H7 (cell line): ENCODE data around the gene ZBTB7C. TPM values are rescaled to one million over a fixed set of nuclear protein-coding genes. Genes with fewer than 3 reads are reported as not detected.

Experiments
- DNase-seq: peaks from one replicate; pipeline ENCODE4 v3.0.0; 2012
- H3K27me3 ChIP-seq: 2 replicates; pipeline ENCODE4 v1.6.0; 2011; ENCODE audit warnings: mild to moderate bottlenecking, low read length; ENCODE audit not compliant: control insufficient read depth, insufficient read depth
- H3K36me3 ChIP-seq: replicated peaks from 2 replicates; pipeline ENCODE4 v1.5.1; 2011; ENCODE audit warnings: low read length; ENCODE audit not compliant: control insufficient read depth, insufficient read depth
- H3K4me3 ChIP-seq: 2 replicates; pipeline ENCODE4 v1.5.1; 2011; ENCODE audit warnings: low read depth, mild to moderate bottlenecking, control low read depth, low read length, moderate library complexity; ENCODE audit not compliant: insufficient read depth
- total RNA-seq: library from RNA; depleted of rRNA; stranded (reverse); fragments of >200 nt; shearing (Covaris generic); gene quantifications from 2 replicates; pipeline ENCODE4 v1.2.3, GENCODE V29; 2014

The ZBTB7C gene
- total RNA-seq, 1 experiment from 2014 or later = 0.38 TPM

DNA sequence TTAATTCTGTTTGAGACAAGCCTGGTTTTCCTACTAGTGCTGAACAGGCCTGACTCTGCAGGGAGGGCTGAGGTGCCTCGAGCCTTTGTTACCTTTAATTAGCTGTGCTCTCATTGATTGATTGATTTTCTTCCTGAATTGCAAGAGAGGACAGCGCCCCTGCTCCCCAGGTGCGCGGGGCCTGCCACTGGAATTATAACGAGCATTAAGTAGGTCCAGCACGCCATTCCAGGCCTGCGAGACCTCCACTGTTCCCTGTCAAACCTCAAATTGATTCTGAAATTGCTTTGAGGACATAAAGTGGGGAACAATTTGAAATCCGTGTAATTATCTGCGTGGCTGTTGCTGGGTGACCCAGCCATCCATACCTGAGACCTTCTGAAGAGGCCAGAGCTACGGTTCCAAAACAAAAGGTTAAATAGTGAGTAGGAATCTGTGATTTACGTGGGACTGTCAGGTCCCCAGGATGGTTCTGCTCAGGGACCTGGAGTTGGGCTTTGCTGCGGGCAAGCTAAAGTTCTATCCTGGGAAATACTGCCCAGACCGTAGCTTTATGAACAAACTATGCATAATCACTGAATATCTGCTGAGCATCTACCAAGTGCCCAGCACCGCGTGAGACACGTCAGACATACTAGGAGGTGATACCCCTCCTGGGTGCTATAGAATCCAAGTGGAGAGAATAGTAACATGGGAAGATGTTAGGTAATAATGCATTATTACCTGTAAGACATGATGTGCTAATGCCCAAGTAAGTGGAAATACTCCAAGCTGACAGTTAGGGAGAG lies 104.1 kb downstream of the ZBTB7C start:
- no peak for DNase-seq
- Histone ChIP-seq H3K36me3 (no peaks in the 10 kb centered on the region), H3K27me3 (no peaks in the 10 kb centered on the region), H3K4me3 (no peak overlapping the region)

DNA sequence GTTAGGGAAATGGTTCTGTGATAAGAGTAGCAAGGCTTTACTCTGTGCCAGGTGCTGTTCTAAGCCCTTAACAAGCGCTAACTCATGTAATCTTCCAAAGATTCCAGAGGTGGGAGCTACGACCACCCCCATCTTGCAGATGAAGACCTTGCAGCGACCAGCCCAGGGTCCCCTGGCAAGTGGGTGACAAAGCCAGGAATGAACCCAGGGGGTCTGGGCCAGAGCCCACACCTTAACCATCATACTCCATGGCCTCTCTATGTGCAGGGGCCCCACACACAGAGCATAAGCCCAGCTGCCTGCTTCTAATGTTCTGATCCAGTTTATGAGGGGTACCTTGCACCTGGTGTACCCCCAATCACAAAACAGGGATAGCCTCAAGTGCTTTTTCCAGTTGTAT lies 105.3 kb downstream of the ZBTB7C start:
- no peak for DNase-seq
- no peak overlapping the region for H3K4me3 ChIP-seq
- H3K27me3 ChIP-seq = no peaks in the 10 kb centered on the region
- no peaks in the 10 kb centered on the region for H3K36me3 ChIP-seq

DNA sequence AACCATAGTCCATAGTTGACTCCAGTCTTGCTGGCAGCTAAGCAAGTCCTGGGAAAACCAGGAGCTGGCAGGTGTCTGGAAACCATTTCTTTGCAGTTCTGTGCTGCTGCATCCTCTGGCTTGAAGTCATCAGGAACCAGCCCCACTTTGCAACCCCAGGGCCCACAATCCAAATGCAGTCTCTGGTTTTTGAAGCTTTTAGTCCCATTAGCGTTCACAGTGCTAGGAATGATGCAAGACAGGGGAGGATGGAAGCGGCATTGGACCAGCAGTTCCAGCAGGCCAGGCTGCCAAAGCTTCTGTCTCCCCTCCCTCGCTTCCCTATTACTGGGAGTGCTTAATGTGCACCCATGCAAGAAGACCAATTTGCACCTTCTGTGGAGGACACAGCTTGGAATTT lies 106.4 kb downstream of the ZBTB7C start:
- DNase-seq = no peak
- Histone ChIP-seq H3K36me3 (no peaks in the 10 kb centered on the region), H3K4me3 (no peak overlapping the region), H3K27me3 (no peaks in the 10 kb centered on the region)

DNA sequence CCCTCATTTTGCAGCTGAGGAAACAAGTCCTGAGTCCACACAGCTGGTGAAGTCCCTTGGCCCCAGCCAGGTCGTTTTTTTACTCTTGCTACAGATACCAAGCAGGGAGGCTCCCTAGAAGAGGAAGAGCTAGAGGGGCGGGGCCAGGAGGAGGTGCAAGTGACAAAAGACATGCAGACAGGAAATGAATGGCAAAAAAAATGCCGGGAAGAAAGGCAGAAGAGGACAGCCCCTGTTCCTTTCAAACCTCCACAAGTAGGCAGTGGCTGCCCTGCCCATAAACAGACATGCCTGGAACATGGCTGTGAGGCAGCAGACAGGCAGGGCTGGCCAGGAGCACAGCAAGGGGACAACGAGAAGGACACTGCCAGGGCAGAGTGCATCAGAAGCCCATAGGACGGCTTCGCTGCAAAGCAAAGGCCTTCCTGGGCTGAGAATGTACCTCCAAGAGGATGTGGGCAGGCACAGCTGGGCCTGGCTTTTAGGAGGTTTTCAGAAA lies 108.7 kb downstream of the ZBTB7C start:
- no peaks in the 10 kb centered on the region for H3K27me3 ChIP-seq
- DNase-seq = peak; percentile 69
- H3K4me3 ChIP-seq = no peak overlapping the region
- no peaks in the 10 kb centered on the region for H3K36me3 ChIP-seq

DNA sequence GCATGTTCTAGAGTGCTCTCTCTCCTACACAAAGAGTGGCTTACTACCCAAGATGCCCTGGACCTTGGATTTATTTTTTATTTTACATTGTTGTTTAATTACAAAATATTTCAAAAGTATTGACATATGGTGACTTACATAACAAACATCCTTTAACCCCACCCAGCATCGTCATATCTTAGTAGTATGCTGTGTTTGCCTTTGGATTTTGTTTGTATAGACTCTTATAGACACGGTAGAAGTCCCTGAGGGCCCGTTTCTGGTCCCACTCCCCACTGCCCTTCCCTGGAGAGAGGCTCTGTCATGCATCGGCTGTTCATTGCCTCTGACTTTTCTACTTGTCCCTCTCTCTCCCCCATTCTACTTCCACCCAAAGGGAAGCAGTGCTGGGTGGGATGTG lies 112.0 kb downstream of the ZBTB7C start:
- Histone ChIP-seq H3K27me3 (no peaks in the 10 kb centered on the region), H3K36me3 (no peaks in the 10 kb centered on the region), H3K4me3 (no peak overlapping the region)
- DNase-seq = no peak

DNA sequence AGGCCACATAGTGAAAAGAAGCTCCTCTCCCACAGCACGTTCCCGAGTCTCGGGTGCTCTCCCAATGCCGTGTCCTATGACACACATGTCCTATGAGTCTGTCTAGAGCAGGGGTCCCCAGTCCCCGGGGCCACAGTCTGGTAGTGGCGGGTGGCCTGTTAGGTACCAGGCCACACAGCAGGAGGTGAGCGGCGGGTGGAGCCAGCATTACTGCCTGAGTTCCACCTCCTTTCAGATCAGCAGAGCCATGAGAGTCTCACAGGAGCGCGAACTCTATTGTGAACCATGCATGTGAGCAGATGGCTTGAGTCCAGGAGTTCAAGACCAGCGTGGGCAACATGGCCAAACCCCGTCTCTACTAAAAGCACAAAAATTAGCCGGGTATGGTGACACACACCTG lies 112.6 kb downstream of the ZBTB7C start:
- no peak overlapping the region for H3K4me3 ChIP-seq
- H3K36me3 ChIP-seq = no peaks in the 10 kb centered on the region
- DNase-seq = no peak

DNA sequence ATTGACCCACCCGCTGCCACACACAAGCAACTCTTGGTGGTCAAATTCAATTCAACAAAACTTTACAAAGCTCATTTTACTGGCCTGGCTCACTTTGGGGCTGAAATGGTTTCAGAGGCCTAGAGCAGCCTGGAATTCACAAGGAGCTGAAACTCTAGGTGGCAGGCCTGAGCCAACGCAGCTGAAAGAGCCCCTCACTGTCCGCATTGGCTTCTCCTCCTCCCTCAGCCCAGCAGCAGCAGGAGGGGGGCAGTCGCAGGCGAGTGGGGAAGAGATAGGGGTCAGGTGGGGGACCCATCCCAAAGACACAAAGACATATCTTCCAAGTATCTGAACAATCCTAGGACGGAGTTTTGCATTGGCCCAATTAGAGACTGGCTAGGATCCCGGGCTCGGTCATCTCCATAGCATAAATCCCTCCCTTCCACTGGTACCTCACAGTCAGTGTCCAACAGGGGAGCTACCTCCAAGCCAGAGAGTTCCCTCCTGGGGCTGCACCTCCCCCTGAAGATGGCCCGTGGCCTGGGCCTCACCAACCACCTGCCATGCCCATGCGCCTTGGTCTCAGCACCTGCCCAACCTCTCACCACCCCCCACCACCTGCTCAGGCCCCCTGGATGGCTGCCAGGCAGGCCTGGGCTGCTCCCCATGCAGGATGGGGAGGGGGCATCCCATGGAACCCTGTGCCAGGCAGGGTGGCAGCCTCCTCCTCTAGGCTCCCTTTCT lies 113.4 kb downstream of the ZBTB7C start:
- peak; percentile 82 for DNase-seq
- H3K27me3 ChIP-seq = no peaks in the 10 kb centered on the region
- no peak overlapping the region for H3K4me3 ChIP-seq
- H3K36me3 ChIP-seq = no peaks in the 10 kb centered on the region

More for the DNA sequence above, 112.6 kb downstream of the ZBTB7C start:
- no peaks in the 10 kb centered on the region for H3K27me3 ChIP-seq

DNA sequence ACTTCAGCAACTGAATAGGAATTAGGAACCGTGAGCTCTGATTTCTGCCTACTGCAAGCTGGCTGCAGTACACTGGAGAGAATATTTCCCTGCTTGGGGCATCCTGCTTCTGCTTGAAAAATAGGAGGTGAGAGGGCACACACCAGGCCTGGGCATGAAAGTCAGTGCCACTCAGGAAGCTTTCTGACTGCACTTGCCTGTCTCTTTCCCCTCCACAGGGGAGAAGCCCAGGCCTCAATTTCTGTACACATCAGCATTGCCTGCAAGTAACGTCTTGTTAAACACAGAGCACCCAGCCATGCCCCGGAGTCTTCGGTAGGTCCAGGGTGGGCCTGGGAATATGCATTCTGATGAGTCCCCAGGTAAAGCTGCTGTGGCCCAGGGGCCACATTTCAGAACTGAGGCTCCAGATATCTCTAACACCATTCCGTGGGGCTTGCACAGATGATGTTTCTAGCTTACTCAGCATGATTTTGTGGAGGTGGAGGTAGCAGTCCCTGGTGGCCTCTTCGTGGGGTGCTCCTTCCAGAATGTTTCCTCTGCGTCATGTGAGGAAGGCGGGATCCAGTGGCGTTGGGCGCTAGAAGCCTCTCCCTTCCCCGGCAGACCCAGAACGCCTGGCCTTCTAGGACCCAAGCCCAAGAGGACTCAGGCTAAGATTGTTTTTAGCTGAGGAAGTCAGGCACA lies 114.1 kb downstream of the ZBTB7C start:
- H3K36me3 ChIP-seq = no peaks in the 10 kb centered on the region
- H3K27me3 ChIP-seq = no peaks in the 10 kb centered on the region
- no peak overlapping the region for H3K4me3 ChIP-seq
- no peak for DNase-seq

DNA sequence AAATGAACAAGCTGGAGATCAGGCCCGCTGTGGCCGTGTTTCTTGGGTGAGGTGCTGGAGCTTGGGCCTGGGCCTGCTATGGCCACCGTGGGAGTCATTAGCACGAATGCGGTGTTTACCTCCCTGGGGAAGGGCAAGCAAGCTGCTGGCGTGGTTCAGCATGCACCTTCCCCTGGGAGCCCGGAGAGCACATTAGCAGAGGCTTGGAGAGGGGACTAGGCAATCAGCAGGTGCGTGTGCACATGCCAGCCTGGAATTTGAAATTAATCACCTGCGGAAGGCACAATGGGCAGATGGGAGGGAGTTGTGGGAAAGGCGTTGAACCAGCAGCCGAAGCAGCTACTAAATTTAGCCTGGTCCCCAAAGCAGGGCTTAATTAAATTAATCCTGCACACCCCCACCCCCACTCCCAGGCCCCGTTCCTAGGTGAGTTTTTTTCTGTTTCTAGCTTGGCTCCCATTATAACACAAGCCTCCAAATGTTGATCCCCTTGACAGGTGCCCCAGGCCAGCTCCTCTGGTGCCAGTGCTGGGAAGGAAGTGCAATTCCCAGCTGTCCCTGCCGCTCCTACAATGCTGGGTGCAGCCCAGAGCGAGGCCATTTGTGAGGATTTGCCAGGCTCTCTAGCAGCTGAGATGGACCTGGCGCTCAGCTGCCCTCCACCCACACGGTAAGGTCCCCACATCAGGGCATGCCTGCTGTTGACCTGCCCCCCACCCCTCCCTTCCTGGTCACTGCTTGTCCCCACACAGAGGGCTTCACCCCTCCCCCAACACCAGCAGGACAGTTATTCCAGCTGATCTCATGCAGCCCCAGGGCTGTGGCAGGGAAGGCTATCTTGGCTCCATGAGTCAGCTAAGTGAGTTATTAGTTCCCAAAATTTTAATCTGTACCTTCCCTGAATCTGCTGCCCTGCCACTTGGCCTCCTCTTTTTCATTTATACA lies 115.0 kb downstream of the ZBTB7C start:
- no peaks in the 10 kb centered on the region for H3K36me3 ChIP-seq
- H3K27me3 ChIP-seq = no peaks in the 10 kb centered on the region
- no peak overlapping the region for H3K4me3 ChIP-seq
- DNase-seq = no peak

DNA sequence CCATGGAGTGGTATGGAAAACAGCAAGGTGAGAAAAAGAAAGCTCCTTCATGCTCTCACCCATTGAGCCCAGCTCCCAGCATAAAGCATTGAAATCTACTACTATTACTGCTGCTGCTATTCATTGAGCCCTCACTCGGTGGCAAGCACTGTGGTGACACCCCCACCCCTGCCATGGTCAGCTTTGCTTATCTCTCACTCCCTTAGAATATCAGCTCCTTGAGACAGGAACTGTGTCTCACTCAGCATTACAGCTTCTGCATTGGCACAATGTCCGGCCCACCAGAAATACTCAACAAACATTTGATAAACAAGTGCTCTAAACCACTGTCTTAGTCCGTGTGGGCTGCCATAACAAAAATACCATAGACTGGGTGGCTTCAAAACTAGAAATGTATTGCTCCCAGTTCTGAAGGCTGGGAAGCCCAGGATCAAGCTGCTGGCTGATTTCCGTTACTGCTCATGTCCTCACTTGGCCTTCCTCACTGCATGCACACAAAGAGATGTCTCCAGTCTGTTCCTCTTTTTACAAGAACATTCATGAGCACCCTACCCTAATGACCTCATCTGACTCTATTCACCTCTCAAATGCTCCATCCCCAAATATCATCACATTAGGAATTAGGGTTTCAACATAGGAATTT lies 116.3 kb downstream of the ZBTB7C start:
- Histone ChIP-seq H3K36me3 (no peaks in the 10 kb centered on the region), H3K27me3 (no peaks in the 10 kb centered on the region), H3K4me3 (no peak overlapping the region)
- no peak for DNase-seq

DNA sequence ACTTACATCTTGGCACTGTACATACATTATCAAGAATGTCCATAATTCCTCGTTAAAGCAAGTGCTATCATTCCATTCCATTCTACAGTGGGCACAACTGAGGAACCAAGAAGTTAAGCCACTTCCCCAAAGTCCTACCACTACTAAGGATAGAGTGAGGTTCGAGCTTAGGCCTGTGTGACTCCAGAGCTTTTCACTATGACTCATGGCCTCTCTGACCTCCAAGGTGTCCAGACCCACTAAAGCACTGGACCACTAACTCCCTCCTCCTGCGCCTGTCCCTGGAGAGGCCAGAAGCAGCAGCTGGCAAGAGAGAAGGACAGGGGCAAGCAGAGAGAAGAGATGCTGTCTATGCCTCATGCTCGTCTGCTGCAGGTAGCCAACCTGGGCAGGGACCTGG lies 117.0 kb downstream of the ZBTB7C start:
- no peaks in the 10 kb centered on the region for H3K27me3 ChIP-seq
- H3K4me3 ChIP-seq = no peak overlapping the region
- no peak for DNase-seq
- no peaks in the 10 kb centered on the region for H3K36me3 ChIP-seq

DNA sequence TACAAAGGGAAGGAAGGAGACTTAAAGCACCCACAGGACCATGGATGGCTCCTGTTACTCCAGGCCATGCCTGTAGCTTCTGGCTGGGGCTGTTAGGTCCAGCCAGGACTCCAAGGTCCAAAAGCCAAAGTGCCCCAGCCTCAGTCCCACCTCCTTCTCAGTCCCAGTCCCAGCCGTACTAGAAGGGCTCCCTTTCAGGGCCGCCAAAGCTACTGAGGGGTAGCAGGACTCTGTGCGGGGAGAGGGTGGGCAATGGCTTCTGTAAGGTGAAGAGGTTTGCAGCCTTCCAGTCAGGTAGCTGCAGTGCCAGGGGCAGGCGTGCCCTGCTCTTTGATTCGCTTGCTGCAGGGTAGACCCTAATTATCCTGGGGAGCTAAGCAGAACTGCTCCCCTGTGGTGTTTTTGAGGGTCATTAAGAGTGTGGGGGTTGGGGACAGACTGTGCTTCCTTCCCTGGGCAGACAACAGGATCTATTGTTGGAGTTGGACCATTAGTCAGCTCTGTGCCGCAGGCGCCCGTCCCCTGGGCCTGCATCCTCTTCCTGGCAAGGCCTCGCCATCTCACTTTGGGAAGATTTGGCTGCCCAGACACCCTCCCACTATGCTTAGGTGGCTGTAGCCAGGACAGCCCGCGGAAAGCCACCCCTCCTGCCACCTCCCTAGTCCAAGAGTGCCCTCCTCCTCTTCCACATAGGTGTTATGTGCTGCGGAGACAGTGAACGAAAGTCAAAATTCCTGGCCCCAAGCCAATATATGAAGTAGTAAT lies 118.8 kb downstream of the ZBTB7C start:
- no peak overlapping the region for H3K4me3 ChIP-seq
- H3K27me3 ChIP-seq = no peaks in the 10 kb centered on the region
- no peak for DNase-seq
- no peaks in the 10 kb centered on the region for H3K36me3 ChIP-seq

DNA sequence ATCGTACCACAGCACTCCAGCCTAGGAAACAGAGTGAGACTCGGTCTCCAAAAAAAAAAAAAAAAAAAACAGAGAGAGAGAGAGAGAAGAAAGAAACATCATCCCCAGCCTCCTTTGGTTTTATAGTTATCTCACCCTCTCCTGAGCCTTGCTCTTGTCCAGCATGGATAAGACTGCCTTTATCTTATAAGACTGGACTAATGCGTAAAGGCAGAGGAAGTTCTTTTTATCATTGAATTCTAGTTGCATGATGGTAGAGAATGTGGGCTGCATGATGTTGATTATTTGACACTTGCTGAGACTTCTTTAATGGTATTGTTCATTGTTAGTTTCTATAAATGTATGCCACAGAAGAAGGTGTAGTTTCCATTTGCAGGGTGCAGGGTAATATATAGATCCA lies 124.4 kb downstream of the ZBTB7C start:
- DNase-seq = no peak
- H3K4me3 ChIP-seq = no peak overlapping the region
- H3K36me3 ChIP-seq = no peaks in the 10 kb centered on the region
- no peaks in the 10 kb centered on the region for H3K27me3 ChIP-seq
